ENCODE measurements around the gene GTF2IRD1.
A peak's percentile ranks its signal among the peaks of the same experiment; 100 is the strongest.

Gene GTF2IRD1

GRCh38 chr7:74514131-74514591 is 60.5 kb downstream of the GTF2IRD1 start:
- Histone ChIP-seq H3K9ac (ENCODE audit: low read depth, low read length, poor library complexity) (no peak overlapping the region), H3K27me3 (ENCODE audit: control insufficient read depth in 3 of 3, insufficient read depth in 3 of 3, low read depth in 1 of 3, low read length in 3 of 3) (no peaks in the 10 kb centered on the region), H2BK15ac (ENCODE audit: low read length) (no peak overlapping the region), H2BK5ac (ENCODE audit: low read length) (no peak overlapping the region), H2AK5ac (ENCODE audit: low read depth, low read length) (no peak overlapping the region), H3K9me3 (replicated peaks in 1 of 2; ENCODE audit: control insufficient read depth in 2 of 2, insufficient read depth in 1 of 2, low read depth in 1 of 2, low read length in 2 of 2) (no peaks in the 10 kb centered on the region), H3K14ac (ENCODE audit: low read length) (no peak overlapping the region), H3K27ac (replicated peaks; ENCODE audit: low read length) (no peak overlapping the region), H4K91ac (ENCODE audit: low read depth, low read length, poor library complexity) (no peak overlapping the region), H3K4ac (ENCODE audit: low read length) (no peak overlapping the region), H2AFZ (ENCODE audit: low read length) (no peak overlapping the region), H3K36me3 (replicated peaks in 1 of 2; ENCODE audit: control insufficient read depth in 2 of 2, insufficient read depth in 2 of 2, low read length in 2 of 2) (peaks cover 37 to 77% of the 10 kb centered on the region in 2 donors), H3K4me3 (ENCODE audit: low read length in 2 of 2) (no peak overlapping the region), H2BK120ac (ENCODE audit: low read depth, low read length) (no peak overlapping the region), H3K4me2 (ENCODE audit: insufficient read depth, low read length, poor library complexity, severe bottlenecking) (no peak overlapping the region), H3K79me1 (ENCODE audit: low read depth, low read length) (peaks cover 5% of the 10 kb centered on the region), H3K23ac (ENCODE audit: low read depth, low read length, poor library complexity) (no peak overlapping the region), H3K18ac (ENCODE audit: low read length) (no peak overlapping the region), H2BK12ac (ENCODE audit: low read length) (no peak overlapping the region), H4K8ac (ENCODE audit: low read depth, low read length) (no peak overlapping the region), H3K4me1 (ENCODE audit: control insufficient read depth in 2 of 2, insufficient read depth in 1 of 2, low read depth in 1 of 2, low read length in 2 of 2) (no peaks in the 10 kb centered on the region)
- WGBS, 2 donors (ENCODE audit: extremely low coverage in 2 of 2, insufficient read length in 2 of 2, insufficient replicate concordance in 1 of 2), result no CpG with 5 or more reads among the region's 11 CpGs
- DNase-seq (ENCODE audit: low spot score), result no peak

GRCh38 chr7:74515276-74515675 is 61.6 kb downstream of the GTF2IRD1 start:
- Histone ChIP-seq H3K79me1 (ENCODE audit: low read depth, low read length) (peaks cover 5% of the 10 kb centered on the region), H3K18ac (ENCODE audit: low read length) (no peak overlapping the region), H3K23ac (ENCODE audit: low read depth, low read length, poor library complexity) (no peak overlapping the region), H2BK5ac (ENCODE audit: low read length) (no peak overlapping the region), H2BK120ac (ENCODE audit: low read depth, low read length) (no peak overlapping the region), H3K9ac (ENCODE audit: low read depth, low read length, poor library complexity) (no peak overlapping the region), H2AFZ (ENCODE audit: low read length) (no peak overlapping the region), H3K9me3 (replicated peaks in 1 of 2; ENCODE audit: control insufficient read depth in 2 of 2, insufficient read depth in 1 of 2, low read depth in 1 of 2, low read length in 2 of 2) (peaks cover 3 to 5% of the 10 kb centered on the region in 2 donors), H3K4me3 (ENCODE audit: low read length in 2 of 2) (no peak overlapping the region), H3K36me3 (replicated peaks in 1 of 2; ENCODE audit: control insufficient read depth in 2 of 2, insufficient read depth in 2 of 2, low read length in 2 of 2) (peaks cover 47 to 84% of the 10 kb centered on the region in 2 donors), H2BK15ac (ENCODE audit: low read length) (no peak overlapping the region), H3K4me1 (ENCODE audit: control insufficient read depth in 2 of 2, insufficient read depth in 1 of 2, low read depth in 1 of 2, low read length in 2 of 2) (no peaks in the 10 kb centered on the region), H2BK12ac (ENCODE audit: low read length) (no peak overlapping the region), H4K8ac (ENCODE audit: low read depth, low read length) (no peak overlapping the region), H3K27me3 (ENCODE audit: control insufficient read depth in 3 of 3, insufficient read depth in 3 of 3, low read depth in 1 of 3, low read length in 3 of 3) (no peaks in the 10 kb centered on the region), H2AK5ac (ENCODE audit: low read depth, low read length) (no peak overlapping the region), H3K4me2 (ENCODE audit: insufficient read depth, low read length, poor library complexity, severe bottlenecking) (no peak overlapping the region), H4K91ac (ENCODE audit: low read depth, low read length, poor library complexity) (no peak overlapping the region), H3K27ac (replicated peaks; ENCODE audit: low read length) (no peak overlapping the region), H3K4ac (ENCODE audit: low read length) (no peak overlapping the region), H3K14ac (ENCODE audit: low read length) (no peak overlapping the region)
- WGBS, 2 donors (ENCODE audit: extremely low coverage in 2 of 2, insufficient read length in 2 of 2, insufficient replicate concordance in 1 of 2), result no CpG with 5 or more reads among the region's 15 CpGs
- DNase-seq (ENCODE audit: low spot score), result no peak

- Histone ChIP-seq H4K8ac (ENCODE audit: low read depth, low read length) (no peak overlapping the region), H3K4me2 (ENCODE audit: insufficient read depth, low read length, poor library complexity, severe bottlenecking) (no peak overlapping the region), H3K4me3 (ENCODE audit: low read length in 2 of 2) (no peak overlapping the region), H4K91ac (ENCODE audit: low read depth, low read length, poor library complexity) (no peak overlapping the region), H2AFZ (ENCODE audit: low read length) (no peak overlapping the region), H2AK5ac (ENCODE audit: low read depth, low read length) (no peak overlapping the region), H3K9ac (ENCODE audit: low read depth, low read length, poor library complexity) (no peak overlapping the region), H3K27ac (replicated peaks; ENCODE audit: low read length) (no peak overlapping the region), H3K14ac (ENCODE audit: low read length) (no peak overlapping the region), H2BK12ac (ENCODE audit: low read length) (no peak overlapping the region), H3K18ac (ENCODE audit: low read length) (no peak overlapping the region), H3K4me1 (ENCODE audit: control insufficient read depth in 2 of 2, insufficient read depth in 1 of 2, low read depth in 1 of 2, low read length in 2 of 2) (no peaks in the 10 kb centered on the region), H2BK5ac (ENCODE audit: low read length) (no peak overlapping the region), H3K4ac (ENCODE audit: low read length) (no peak overlapping the region), H2BK120ac (ENCODE audit: low read depth, low read length) (no peak overlapping the region), H3K23ac (ENCODE audit: low read depth, low read length, poor library complexity) (no peak overlapping the region), H3K27me3 (ENCODE audit: control insufficient read depth in 3 of 3, insufficient read depth in 3 of 3, low read depth in 1 of 3, low read length in 3 of 3) (no peaks in the 10 kb centered on the region), H3K9me3 (replicated peaks in 1 of 2; ENCODE audit: control insufficient read depth in 2 of 2, insufficient read depth in 1 of 2, low read depth in 1 of 2, low read length in 2 of 2) (peaks cover 8 to 10% of the 10 kb centered on the region in 2 donors), H3K79me1 (ENCODE audit: low read depth, low read length) (peaks cover 5% of the 10 kb centered on the region), H2BK15ac (ENCODE audit: low read length) (no peak overlapping the region), H3K36me3 (replicated peaks in 1 of 2; ENCODE audit: control insufficient read depth in 2 of 2, insufficient read depth in 2 of 2, low read length in 2 of 2) (peaks cover 52 to 84% of the 10 kb centered on the region in 2 donors)
- WGBS, 2 donors (ENCODE audit: extremely low coverage in 2 of 2, insufficient read length in 2 of 2, insufficient replicate concordance in 1 of 2), result no CpG with 5 or more reads among the region's 3 CpGs
- DNase-seq (ENCODE audit: low spot score), result no peak
These were observed 62.5 kb downstream of the GTF2IRD1 start for GRCh38 chr7:74516214-74516613.

- Histone ChIP-seq H3K18ac (ENCODE audit: low read length) (no peak overlapping the region), H3K9ac (ENCODE audit: low read depth, low read length, poor library complexity) (no peak overlapping the region), H3K27me3 (ENCODE audit: control insufficient read depth in 3 of 3, insufficient read depth in 3 of 3, low read depth in 1 of 3, low read length in 3 of 3) (no peaks in the 10 kb centered on the region), H3K4me1 (ENCODE audit: control insufficient read depth in 2 of 2, insufficient read depth in 1 of 2, low read depth in 1 of 2, low read length in 2 of 2) (no peaks in the 10 kb centered on the region), H2BK12ac (ENCODE audit: low read length) (no peak overlapping the region), H3K9me3 (replicated peaks in 1 of 2; ENCODE audit: control insufficient read depth in 2 of 2, insufficient read depth in 1 of 2, low read depth in 1 of 2, low read length in 2 of 2) (peaks cover 11 to 16% of the 10 kb centered on the region in 2 donors), H3K23ac (ENCODE audit: low read depth, low read length, poor library complexity) (no peak overlapping the region), H3K4me3 (ENCODE audit: low read length in 2 of 2) (no peak overlapping the region), H2AFZ (ENCODE audit: low read length) (no peak overlapping the region), H4K91ac (ENCODE audit: low read depth, low read length, poor library complexity) (no peak overlapping the region), H3K79me1 (ENCODE audit: low read depth, low read length) (peaks cover 3% of the 10 kb centered on the region), H2BK120ac (ENCODE audit: low read depth, low read length) (no peak overlapping the region), H2BK5ac (ENCODE audit: low read length) (no peak overlapping the region), H3K4me2 (ENCODE audit: insufficient read depth, low read length, poor library complexity, severe bottlenecking) (no peak overlapping the region), H3K27ac (replicated peaks; ENCODE audit: low read length) (no peak overlapping the region), H4K8ac (ENCODE audit: low read depth, low read length) (peak overlapping the region; percentile 8), H3K14ac (ENCODE audit: low read length) (no peak overlapping the region), H2BK15ac (ENCODE audit: low read length) (no peak overlapping the region), H3K36me3 (replicated peaks in 1 of 2; ENCODE audit: control insufficient read depth in 2 of 2, insufficient read depth in 2 of 2, low read length in 2 of 2) (peaks cover 53 to 87% of the 10 kb centered on the region in 2 donors), H2AK5ac (ENCODE audit: low read depth, low read length) (no peak overlapping the region), H3K4ac (ENCODE audit: low read length) (no peak overlapping the region)
- DNase-seq (ENCODE audit: low spot score), result no peak
- no CpG with 5 or more reads among the region's 13 CpGs for WGBS, 2 donors (ENCODE audit: extremely low coverage in 2 of 2, insufficient read length in 2 of 2, insufficient replicate concordance in 1 of 2)
These were observed 64.3 kb downstream of the GTF2IRD1 start for GRCh38 chr7:74518041-74518440.

Measured in neuronal stem cell (in vitro differentiated cells).